Measurements from ENCODE around the gene EAPP.
"Not testable (repeated sequence)": the region's sequence is repeated elsewhere in the genome, so short reads cannot be mapped to it uniquely, and the experiment has no call there.

EAPP gene

DNA sequence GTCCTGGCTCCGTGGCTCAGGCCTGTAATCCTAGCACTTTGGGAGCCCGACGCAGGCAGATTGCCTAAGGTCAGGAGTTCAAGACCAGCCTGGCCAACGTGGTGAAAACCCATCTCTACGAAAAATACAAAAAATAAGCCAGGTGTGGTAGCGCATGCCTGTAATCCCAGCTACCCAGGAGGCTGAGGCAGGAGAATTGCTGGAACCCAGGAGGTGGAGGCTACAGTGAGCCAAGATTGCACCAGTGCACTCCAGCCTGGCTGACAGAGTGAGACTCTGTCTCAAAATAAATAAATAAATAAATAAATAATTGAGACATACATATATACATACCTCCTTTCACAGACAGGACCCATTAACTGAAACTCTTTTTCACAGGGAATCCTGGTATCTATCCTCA lies 1.4 kb downstream of the EAPP start:
- DNase-seq (ENCODE audit: low read depth in 2 of 2) = not testable (repeated sequence)

DNA sequence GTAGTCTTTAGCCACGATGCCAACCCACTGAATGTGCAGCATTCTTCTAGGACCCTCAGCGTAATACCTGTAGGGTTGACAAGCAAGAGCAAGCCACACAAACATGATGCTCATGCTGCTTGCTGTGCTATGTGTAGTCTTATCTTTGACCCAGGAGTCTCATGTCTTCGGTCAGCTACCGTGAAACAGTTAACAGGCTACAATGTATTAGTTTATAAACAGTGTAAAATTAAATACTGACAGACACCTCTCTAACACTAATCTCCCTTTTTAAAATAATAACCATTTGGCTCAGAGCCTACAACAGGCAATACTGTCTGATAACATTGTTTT lies 1.9 kb downstream of the EAPP start:
- DNase-seq (ENCODE audit: low read depth in 2 of 2) = no peak

DNA sequence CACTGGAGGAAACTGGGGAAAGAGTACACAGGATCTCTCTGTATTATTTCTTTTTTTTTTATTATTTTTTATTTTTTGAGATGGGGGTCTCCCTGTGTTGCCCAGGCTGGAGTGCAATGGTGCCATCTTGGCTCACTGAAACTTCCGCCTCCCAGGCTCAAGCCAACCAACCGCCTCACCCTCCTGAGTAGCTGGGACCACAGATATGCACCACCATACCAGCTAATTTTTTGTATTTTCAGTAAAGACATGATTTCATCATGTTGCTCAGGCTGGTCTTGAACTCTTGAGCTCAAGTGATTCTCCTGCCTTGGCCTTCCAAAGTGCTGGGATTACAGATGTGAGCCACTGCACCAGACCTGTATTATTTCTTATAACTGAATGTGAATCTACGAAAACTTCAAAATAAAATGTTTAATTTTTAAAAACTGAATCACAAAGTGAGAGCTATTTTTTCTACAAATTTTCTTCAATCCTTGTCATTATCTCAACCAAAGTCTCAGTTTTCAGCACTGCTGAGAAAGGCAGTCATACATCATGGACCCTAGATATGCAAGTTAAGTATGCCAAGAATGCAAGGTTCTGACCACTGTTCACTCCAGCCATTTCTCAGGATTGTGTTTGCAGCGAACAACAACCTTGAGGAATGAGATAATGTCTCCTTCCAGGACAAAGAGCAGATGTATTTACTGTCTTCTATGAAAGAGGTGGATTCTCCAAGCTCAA lies 2.4 kb downstream of the EAPP start:
- DNase-seq (ENCODE audit: low read depth in 2 of 2) = no peak

DNA sequence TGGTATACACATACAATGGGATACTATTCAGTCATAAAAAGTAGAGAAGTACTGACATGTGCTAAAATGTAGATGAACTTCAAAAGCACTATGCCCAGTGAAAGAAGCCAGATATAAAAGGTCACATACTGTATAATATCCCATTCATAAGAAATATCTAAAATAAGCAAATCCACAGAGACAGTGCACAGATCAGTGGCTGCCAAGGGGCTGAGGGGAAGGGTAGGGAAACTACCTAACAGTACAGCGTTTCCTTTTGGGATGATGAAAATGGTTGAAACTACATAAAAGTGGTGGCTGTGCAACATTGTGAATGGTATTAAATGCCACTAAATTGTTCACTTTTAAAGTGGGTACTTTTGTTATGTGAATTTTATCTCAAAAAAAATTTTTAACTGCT lies 11.9 kb downstream of the EAPP start:
- DNase-seq (ENCODE audit: low read depth in 2 of 2) = no peak

DNA sequence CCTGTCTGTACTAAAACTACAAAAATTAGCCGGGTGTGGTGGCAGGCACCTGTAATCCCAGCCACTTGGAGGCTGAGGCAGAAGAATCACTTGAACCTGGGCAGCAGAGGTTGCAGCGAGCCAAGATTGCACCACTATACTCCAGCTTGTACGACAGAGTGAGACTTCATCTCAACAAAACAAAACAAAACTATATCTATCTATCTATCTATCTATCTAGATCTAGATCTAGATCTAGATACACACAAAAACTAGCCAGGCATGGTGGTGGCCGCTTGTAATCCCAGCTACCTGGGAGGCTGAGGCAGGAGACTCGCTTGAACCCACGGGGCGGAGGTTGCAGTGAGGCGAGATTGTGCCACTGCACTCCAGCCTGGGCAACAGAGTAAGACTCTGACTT lies 15.3 kb downstream of the EAPP start:
- DNase-seq (ENCODE audit: low read depth in 2 of 2) = not testable (repeated sequence)

DNA sequence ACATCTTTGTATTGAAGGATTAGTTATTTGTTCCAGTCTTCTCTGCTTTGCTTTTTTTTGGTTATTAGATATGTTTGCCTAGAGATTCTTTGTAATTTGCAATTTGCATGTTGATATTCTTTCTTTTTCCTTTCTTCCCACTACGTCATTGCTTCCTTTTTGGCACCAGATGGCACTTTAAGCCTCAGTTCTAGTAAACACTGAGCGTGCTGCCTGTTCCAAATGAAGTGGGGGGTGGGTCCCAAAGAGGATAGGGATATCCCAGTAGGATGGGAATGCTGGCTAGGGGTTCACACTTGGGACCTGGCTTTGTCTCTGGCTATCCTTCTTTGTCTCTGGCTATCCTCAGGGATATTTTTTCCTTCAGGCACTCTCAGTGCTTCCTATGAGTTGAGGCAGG lies 17.0 kb downstream of the EAPP start:
- DNase-seq (ENCODE audit: low read depth in 2 of 2) = no peak

DNA sequence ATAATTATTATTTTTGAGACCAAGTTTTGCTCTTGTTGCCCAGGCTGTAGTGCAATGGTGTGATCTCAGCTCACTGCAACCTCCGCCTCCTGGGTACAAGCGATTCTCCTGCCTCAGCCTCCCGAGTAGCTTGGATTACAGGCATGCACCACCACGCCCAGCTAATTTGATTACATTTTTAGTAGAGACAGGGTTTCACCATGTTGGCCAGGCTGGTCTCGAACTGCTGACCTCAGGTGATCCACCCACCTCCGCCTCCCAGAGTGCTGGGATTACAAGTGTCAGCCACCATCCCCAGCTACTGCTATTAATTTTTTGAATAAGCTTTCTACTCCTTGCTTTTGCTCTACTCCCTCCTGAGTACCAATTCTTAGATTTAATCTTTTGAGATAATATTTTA lies 18.4 kb downstream of the EAPP start:
- not testable (repeated sequence) for DNase-seq (ENCODE audit: low read depth in 2 of 2)

DNA sequence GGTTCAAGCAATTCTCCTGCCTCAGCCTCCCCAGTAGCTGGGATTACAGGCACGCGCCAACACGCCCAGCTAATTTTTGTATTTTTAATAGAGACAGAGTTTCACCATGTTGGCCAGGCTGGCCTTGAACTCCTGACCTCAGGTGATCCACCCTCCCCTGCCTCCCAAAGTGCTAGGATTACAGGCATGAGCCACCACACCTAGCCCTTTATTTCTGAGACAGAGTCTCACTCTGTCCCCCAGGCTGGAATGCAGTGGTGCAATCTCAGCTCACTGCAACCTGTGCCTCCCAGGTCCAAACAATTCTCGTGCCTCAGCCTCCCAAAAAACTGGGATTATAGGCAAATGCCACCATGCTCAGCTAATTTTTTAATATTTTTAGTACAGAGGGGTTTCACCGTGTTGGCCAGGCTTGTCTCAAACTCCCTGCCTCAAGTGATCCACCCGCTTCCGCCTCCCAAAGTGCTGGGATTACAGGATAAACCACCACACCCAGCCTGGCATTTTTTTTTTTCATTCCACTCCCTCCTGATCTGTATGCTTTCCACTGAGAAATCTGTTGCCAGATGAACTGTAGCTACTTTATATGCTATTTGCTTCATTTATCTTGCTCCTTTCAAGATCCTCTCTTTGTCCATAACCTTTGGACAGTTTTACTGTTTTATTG lies 19.1 kb downstream of the EAPP start:
- not testable (repeated sequence) for DNase-seq (ENCODE audit: low read depth in 2 of 2)

DNA sequence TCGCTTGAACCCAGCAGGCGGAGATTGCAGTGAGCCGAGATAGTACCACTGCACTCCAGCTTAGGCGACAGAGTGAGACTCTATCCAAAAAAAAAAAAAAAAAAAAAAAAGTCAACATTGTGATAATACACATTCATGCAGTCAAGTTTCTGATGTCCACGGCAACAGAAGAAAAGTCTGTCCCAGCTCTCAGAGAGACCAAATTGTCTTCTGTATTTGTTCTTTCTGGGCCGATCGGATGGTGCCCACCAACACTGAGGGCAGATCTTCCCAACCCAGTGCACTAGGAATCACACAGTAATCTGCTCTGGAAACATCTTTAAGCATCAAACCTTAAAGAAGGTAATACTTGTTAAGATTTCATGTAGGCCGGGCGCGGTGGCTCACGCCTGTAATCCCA lies 31.6 kb downstream of the EAPP start:
- no peak for DNase-seq (ENCODE audit: low read depth in 2 of 2)

DNA sequence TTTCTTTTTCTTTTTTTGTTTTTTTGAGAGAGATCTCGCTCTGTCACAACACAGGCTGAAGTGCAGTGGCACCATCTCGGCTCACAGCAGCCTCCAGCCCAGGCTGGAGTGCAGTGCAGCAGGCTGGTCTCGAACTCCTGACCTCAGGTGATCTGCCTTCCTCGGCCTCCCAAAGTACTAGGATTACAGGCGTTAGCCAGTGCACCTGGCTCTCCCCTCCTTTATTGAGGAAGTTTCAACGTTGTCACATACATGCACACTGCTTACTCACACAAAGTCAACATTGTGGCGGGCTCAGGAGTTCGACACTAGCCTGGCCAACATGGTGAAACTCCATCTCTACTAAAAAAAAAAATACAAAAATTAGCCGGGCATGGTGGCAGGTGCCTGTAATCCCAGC lies 32.0 kb downstream of the EAPP start:
- DNase-seq (ENCODE audit: low read depth in 2 of 2) = no peak

DNA sequence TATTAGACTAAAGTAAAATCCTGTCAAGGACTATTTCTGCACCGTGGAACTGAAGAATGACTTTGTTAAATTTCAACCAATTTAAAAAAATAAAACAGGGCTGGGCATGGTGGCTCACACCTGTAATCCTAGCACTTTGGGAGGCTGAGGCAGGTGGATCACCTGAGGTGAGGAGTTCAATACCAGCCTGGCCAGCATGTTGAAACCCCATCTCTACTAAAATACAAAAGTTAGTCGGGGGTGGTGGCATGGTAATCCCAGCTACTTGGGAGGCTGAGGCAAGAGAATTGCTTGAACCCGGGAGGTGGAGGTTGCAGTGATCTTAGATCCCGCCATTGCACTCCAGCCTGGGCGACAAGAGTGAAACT lies 34.4 kb downstream of the EAPP start:
- not testable (repeated sequence) for DNase-seq (ENCODE audit: low read depth in 2 of 2)

DNA sequence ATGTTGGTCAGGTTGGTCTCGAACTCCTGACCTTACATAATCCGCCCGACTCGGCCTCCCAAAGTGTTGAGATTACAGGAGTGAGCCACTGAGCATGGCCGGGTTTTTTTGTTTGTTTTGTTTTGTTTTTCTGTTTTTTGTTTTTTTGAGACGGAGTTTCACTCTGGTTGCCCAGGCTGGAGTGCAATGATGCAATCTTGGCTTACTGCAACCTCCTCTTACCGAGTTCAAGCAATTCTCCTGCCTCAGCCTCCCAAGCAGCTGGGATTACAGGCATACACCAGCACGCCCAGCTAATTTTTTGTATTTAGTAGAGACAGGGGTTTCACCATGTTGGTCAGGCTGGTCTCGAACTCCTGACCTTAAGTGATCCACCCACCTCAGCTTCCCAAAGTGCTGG lies 35.5 kb downstream of the EAPP start:
- DNase-seq (ENCODE audit: low read depth in 2 of 2) = not testable (repeated sequence)

DNA sequence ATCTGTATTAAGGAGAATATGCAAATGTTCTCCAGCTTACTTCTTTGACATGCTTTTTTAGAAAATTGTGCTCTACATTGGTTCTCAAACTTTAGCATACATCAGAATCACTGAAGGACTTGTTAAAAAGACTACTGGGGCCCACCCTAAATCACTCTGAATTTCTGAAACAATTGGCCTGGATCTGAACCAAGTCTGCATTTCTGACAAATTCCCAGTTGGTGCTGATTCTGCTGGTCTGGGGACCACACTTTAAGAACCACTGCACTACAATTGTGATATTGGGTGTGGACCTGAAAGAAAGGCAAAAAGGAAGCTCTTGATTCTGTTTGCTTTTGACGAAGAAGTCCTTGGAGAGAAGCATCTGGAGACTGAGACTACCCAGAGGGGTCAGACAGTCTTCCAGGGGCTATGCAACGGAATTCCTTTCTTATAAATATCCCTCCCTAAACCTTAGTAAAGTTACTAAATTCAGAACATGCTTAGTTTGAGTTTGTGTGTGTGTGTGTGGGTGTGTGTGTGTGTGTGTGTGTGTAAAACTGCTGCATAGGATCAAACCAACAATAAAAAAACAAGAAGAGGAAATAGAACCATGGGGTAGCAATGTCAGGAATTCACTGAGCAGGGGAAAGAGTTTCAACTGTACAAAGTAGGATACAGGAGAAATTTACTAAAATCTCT lies 36.8 kb downstream of the EAPP start:
- no peak for DNase-seq (ENCODE audit: low read depth in 2 of 2)

DNA sequence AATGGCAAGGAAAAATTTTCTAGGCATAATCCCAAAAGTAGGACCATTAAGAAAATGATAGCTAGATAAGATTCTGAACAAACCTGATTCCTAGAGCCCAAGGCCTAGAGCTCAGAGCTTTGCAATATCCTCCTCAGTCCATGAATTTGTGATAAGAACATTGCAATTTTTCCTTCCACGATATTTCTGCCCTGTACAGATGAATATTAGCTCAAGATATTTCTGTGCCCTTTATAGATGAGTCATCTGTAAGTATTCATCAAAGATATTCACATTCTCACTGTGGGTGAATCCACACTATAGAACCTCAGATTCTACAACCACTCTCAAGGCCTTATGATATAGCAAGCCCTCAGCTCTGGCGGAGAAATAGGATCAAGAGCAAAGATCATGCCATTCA lies 37.5 kb downstream of the EAPP start:
- no peak for DNase-seq (ENCODE audit: low read depth in 2 of 2)

DNA sequence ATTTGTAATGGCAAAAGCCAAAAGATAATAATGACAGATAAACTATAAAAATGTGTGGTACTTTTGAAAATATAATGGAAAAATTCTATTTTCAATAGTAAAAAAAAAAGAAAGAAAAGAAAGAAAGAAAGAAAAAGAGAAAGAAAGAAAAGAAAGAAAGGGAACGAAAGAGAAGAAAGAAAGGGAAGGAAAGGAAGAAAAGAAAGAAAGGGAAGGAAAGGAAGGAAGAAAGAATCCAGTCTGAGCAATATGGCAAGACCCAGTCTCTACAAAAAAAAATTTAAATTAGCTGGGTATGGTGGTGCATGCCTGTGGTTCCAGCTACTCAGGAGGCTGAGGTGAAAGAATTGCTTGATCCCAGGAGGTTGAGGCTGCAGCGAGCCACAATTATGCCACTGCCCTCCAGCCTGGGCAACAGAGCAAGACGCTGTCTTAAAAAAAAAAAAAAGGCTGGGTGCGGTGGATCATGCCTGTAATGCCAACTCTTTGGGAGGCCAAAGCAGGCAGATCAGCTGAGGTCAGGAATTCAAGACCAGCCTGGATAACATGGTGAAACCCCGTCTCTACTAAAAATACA lies 38.4 kb downstream of the EAPP start:
- DNase-seq (ENCODE audit: low read depth in 2 of 2) = no peak

DNA sequence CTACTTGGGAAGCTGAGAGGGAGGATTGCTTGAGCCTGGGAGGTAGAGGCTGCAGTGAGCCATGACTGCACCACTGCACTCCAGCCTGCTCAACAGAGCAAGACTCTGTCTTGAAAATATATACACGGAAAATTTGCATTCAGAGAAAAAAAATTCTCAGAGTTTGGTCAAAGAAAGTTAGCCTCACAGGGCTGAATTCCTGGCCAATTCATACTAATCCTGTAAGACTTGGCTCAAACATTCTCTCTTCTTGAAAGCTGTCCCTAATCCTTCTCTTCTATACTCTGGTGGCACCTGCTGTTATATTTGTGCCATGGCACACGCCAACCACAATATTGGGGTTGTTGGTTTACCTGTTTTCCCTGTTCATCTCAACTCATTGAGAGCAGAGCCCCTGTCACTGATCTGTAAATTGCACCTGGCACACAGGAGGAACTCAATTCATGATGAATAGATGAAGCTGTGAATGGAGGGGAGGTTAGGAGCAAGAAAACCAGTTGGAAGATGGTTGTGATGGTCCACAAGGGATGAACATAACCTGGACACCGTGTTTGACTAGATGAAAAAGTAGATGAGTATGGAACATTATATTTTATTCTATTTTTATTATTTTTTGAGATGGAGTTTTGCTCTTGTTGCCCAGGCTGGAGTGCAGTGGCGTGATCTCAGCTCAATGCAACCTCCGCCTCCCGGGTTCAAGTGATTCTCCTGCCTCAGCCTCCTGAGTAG lies 40.7 kb downstream of the EAPP start:
- no peak for DNase-seq (ENCODE audit: low read depth in 2 of 2)

DNA sequence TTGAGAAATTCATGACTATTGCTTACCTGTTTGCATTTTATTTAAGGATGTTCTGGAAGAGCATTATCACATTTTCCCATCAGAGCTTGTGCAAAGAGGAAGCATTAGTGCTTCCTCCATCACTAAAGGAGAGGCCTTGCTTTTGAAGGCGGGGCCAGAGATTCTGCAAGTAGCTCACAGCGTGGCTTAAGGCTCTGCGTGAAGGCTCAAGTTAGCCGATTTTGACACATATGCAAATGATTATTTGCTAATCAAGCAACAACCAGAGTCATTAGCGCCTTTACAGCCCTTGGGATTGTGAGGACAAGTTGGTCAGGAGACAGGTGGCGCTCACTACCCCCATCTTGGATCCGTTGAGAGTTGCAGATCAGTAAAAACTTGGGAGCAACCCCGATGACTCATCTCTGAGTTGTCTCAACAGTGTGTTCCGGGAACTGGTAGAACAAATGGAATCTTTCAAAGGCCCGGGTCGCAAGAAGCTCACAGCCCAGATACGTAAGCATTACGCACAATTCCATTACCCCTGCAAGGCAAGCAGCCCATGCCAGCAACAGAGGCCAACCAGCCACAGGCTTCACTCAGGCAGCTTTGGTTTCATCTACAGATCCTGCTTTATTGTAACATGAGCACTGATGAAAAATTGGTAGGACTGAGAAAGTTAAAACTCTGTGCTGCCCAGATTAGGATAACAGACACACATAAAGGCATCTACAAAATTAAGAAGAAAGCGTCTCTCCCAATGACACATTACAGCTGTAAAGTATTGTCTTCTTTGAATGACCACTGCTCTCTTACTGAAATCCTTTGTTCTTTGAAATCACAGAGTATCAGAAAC lies 42.6 kb downstream of the EAPP start:
- no peak for DNase-seq (ENCODE audit: low read depth in 2 of 2)

DNA sequence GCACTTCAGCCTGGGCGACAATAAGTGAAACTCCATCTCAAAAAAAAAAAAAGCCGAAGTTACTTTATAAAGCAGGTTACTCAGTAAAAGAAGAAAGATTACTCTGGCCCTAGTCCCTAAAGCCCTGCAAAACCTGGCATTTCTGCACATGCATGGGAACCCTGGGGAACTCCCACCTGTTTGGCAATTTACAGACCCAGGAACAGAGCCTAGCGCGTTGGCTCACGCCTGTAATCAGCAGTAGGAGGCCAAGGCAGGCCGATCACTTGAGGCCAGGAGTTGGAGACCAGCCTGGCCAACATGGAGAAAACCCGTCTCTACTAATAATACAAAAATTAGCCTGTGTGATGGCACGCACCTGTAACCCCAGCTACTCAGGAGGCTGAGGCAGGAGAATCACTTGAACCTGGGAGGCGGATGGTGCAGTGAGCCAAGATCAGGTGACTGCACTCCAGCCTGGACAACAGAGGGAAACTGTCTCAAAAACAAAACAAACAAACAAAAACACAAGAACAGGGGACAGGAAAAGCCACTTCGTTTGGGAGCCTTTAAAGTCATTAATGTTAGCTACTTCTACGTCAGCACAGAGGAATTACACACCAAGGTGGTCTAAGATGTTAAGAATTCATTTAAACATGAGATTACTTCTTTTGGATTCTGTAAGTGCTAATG lies 43.4 kb downstream of the EAPP start:
- no peak for DNase-seq (ENCODE audit: low read depth in 2 of 2)

DNA sequence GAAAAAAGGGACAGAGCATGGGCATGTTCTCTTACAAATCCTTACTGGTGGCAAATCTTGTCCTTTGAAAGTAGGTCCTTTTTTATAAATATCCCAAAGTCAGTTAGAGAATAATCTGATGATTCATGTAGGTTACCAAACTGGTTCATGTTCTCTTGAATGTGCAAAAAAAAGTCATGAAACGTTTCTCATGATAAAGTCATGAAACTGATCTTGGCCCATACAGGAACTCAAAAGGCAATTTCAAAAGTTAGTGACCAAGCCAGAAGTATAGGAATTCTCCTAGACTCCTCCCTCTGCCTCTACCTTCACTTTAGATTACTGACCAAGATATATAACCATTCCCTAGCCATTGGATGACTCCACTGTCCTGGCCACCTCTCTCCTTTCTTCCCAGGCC lies 50.2 kb downstream of the EAPP start:
- DNase-seq (ENCODE audit: low read depth in 2 of 2) = no peak

DNA sequence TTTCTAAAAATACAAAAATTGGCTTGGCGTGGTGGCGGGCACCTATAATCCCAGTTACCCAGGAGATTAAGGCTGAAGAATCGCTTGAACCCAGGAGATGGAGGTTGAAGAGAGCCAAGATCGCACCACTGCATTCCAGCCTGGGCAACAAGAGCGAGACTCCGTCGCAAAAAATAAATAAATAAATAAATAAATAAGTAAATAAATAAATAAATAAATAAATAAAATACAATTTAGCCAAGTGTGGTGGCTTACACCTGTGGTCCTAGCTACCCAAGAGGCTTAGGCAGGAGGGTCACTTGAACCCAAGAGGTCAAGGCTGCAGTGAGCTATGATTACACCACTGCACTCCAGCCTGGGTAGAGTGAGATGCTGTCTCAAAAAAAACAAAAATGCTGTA lies 51.0 kb downstream of the EAPP start:
- no peak for DNase-seq (ENCODE audit: low read depth in 2 of 2)

DNA sequence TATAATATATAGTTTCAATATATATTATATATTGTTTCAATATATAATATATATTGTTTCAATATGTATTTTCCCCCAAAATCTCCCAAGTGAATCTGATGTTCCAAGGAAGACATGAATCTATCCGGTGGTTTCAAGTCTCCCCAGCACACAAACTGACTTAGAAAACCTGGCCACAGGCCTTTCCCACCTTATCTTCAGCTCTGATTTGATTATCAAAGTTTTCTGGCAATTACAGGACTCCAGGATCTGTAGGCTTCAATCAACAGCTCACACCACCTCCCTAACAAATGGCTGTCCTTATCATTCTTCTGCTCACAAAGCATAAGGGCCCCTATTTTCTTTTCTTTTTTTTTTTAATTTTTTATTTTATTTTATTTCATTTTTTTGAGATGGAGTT lies 54.8 kb downstream of the EAPP start:
- no peak for DNase-seq (ENCODE audit: low read depth in 2 of 2)

Data from stimulated activated CD4-positive, alpha-beta T cell treated with anti-CD3 and anti-CD28 coated beads, Interleukin-15, amount 100 ng/mL, for 48 hours (primary cell).